Dedifferentiated amniotic fluid mesenchymal stem cell (primary cell): ENCODE data around the gene BAIAP2.
A peak's percentile ranks its signal among the peaks of the same experiment; 100 is the strongest.
"Not testable (repeated sequence)": the region's sequence is repeated elsewhere in the genome, so short reads cannot be mapped to it uniquely, and the experiment has no call there.

Experiments
- DNase-seq: peaks from one replicate; pipeline ENCODE4 v3.0.0-alpha.2; 2016; ENCODE audit errors: extremely low spot score

BAIAP2 gene

GRCh38 chr17:81140695-81141094, 105.7 kb downstream of the BAIAP2 start:
- DNase-seq: no peak

- DNase-seq: peak; percentile 27
These were observed 107.6 kb downstream of the BAIAP2 start for GRCh38 chr17:81142301-81143199.

- no peak for DNase-seq
These were observed 108.2 kb downstream of the BAIAP2 start for GRCh38 chr17:81143200-81143527.

DNA sequence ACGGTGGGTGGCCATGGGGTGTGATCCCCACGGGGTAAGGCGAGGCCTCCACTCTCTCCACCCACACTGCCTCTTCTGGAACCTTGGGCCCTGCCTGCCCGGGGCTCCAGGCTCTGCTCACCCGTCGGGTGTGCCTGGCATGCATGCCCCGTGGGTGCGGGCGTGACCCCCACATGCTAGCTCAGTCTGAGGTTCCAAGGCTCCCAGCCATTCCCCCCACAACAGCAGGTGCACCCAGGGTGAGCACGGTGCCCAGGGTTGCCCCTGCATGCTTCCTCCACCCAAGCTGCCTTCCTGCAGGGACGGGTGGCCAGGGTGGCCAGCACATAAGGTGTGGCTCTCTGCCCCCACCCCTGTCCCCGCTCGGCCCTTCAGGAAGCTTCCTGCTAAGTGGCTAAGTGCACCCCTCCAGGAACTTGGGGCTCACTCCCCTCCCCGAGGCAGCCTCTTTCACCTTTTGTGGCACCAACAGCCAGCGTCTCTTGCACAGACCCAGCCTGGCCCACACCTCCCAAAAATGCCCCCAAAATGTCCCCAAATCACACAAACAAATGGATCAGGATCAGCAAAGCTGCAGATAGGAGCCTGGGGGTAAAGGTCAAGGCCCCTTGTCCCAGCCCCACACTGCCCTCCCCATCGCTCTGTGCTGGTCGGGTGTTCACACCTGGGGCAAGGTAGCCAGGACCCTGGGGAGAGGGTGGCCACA, 108.9 kb downstream of the BAIAP2 start:
- DNase-seq: no peak

- no peak for DNase-seq
These were observed 109.5 kb downstream of the BAIAP2 start for GRCh38 chr17:81144423-81144781.

GRCh38 chr17:81146208-81146607, 111.3 kb downstream of the BAIAP2 start:
- not testable (repeated sequence) for DNase-seq

- no peak for DNase-seq
These were observed 112.8 kb downstream of the BAIAP2 start for GRCh38 chr17:81147701-81148100.

DNA sequence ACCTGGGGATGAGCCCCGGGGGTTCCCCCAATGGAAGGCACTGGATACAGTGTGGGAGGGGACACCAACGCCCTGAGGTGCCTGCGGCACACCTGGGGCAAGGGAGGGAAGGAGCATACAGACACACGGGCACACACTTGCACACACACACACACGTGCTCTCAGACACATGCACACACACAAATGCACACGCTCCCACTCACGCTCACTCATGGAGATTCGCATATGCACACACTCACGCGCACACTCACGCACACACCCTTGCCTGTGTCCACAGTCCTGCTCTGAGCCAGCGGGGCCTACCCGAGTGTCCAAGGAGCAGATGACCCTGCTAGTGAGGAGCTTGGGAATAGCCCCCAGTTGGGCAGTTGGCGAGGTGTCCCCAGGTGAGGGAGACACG, 113.6 kb downstream of the BAIAP2 start:
- no peak for DNase-seq

GRCh38 chr17:81148986-81149533, 114.1 kb downstream of the BAIAP2 start:
- DNase-seq: no peak

GRCh38 chr17:81150377-81151077, 115.6 kb downstream of the BAIAP2 start:
- no peak for DNase-seq

DNA sequence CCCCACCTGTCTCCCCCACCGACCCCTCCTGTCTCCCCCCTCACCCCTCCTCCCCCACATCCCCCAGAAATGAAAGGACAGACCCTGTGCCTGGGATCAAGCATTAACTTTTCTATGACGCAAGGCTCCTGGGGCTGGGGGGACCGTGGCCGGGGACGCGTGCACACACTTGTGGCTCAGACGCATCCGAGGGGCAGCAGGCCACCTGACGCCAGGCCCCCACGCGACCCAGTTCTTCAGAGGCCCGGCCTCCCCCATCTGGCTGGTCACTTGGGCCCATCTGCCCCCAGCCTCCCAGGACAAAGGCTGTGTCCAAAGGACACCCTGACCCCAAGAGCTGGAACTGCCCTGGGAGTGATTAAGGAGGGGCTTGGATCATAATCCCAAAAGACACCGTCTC, 116.3 kb downstream of the BAIAP2 start:
- DNase-seq: no peak

- DNase-seq: no peak
These were observed 117.4 kb downstream of the BAIAP2 start for GRCh38 chr17:81152288-81152828.

- no peak for DNase-seq
These were observed 118.4 kb downstream of the BAIAP2 start for GRCh38 chr17:81153340-81153803.

DNA sequence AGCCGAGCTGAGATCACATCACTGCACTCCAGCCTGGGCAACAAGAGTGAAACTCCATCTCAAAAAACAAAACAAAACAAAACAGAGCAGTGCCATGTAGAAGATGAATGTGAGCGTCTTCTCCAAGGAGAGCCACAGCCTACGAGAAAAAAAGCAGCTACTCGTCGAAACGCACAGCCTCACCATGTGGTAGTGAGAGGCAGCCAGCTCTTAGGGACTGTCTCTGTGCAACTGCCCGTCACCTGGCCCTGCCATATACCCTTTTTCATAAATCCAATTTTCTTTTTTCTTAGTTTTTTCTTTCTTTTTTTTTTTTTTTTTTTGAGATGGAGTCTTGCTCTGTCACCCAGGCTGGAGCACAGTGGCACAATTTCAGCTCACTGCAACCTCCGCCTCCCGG, 119.1 kb downstream of the BAIAP2 start:
- DNase-seq: not testable (repeated sequence)

DNA sequence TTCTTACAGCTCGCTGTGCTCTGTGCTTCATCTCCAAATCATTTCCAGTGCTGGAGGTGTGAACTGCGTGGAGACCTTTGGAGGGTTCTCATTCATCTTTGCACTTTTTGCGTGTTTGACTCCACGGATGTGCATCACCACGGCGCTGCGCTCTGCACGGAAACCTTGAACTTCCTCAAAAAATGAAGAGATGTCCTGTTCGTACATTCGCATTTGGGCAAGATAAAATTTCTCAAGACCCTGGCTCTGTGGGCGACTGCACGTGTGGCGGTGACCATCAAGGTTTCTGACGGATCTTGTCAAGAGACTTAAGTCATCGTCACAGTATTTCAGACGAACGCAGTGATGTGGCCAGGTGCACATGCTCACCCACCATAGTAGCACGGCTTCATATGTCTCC, 120.0 kb downstream of the BAIAP2 start:
- DNase-seq: no peak

GRCh38 chr17:81156866-81157805, 122.2 kb downstream of the BAIAP2 start:
- DNase-seq: no peak

GRCh38 chr17:81157848-81158687, 123.1 kb downstream of the BAIAP2 start:
- DNase-seq: no peak

GRCh38 chr17:81158688-81159590, 124.0 kb downstream of the BAIAP2 start:
- DNase-seq: no peak
